Activated T-helper 1 cell treated with anti-CD3 and anti-CD28 coated beads, Interleukin-2, amount 50 U/mL, for 16 hours (primary cell): ENCODE measurements around the gene PRSS38.

Source experiments
- DNase-seq, 2 donors: peaks; one replicate each; pipeline ENCODE4 v3.0.0-alpha.2; 2020; ENCODE audit warnings: low read depth in 1 of 2, low spot score in 1 of 2

The PRSS38 gene

GRCh38 chr1:227893949-227894721 is 78.7 kb downstream of the PRSS38 start:
- DNase-seq, result peak in 1 of 2 donors; percentile 2

- no peak for DNase-seq
Observed at GRCh38 chr1:227894831-227895451, 79.5 kb downstream of the PRSS38 start.
